Common myeloid progenitor, CD34-positive (primary cell): Measurements from ENCODE around the gene ADH4.
"Not testable (repeated sequence)": the region's sequence is repeated elsewhere in the genome, so short reads cannot be mapped to it uniquely, and the experiment has no call there.

Experiments used
- CTCF ChIA-PET: fragments of 350-600 bp; sonication (Branson Sonifier 250); formaldehyde crosslinking; loops from one replicate; lab custom pipeline; 2021; ENCODE audit warnings: antibody characterized with exemption; lab: Charles Lee
- POLR2A ChIA-PET: fragments of 350-600 bp; sonication (Branson Sonifier 250); formaldehyde crosslinking; loops from one replicate; lab custom pipeline; 2021; ENCODE audit warnings: antibody characterized with exemption; lab: Charles Lee
- DNase-seq, 3 donors: peaks; one replicate each; pipeline versions ENCODE4 v3.0.0 to v3.0.0-alpha.2; 2013
- H3K27ac ChIP-seq, 2 experiments: 1 replicate in 1 of 2; 2 replicates in 1 of 2; pipeline ENCODE4 v1.7.0; 2013; ENCODE audit warnings: inconsistent platforms in 2 of 2, low read length in 2 of 2, mild to moderate bottlenecking in 2 of 2, low read depth in 1 of 2, moderate library complexity in 1 of 2; ENCODE audit not compliant: severe bottlenecking in 2 of 2, insufficient read depth in 1 of 2, poor library complexity in 1 of 2
- H3K27me3 ChIP-seq, 5 experiments: replicated peaks in 2 of 5; 1 replicate in 3 of 5; 2 replicates in 2 of 5; pipeline versions ENCODE4 v1.6.1 to v1.7.0; 2013; ENCODE audit warnings: low read length in 4 of 5, mild to moderate bottlenecking in 2 of 5, moderate library complexity in 2 of 5, inconsistent platforms in 1 of 5; ENCODE audit not compliant: insufficient read depth in 5 of 5, control insufficient read depth in 4 of 5
- H3K36me3 ChIP-seq, 4 experiments: 1 replicate in 2 of 4; 2 replicates in 2 of 4; pipeline versions ENCODE4 v1.6.1 to v1.7.0; 2013; ENCODE audit warnings: low read length in 3 of 4, control low read depth in 1 of 4, mild to moderate bottlenecking in 1 of 4; ENCODE audit not compliant: control insufficient read depth in 4 of 4, insufficient read depth in 4 of 4
- H3K4me1 ChIP-seq, 4 experiments: 1 replicate in 3 of 4; 2 replicates in 1 of 4; pipeline versions ENCODE4 v1.6.1 to v1.7.1; 2013; ENCODE audit warnings: low read length in 3 of 4, mild to moderate bottlenecking in 3 of 4, control low read depth in 1 of 4, inconsistent platforms in 1 of 4, moderate library complexity in 1 of 4; ENCODE audit not compliant: control insufficient read depth in 4 of 4, insufficient read depth in 4 of 4; ENCODE audit errors: control extremely low read depth in 1 of 4
- H3K4me3 ChIP-seq, 7 experiments: 1 replicate in 4 of 7; 2 replicates in 3 of 7; pipeline versions ENCODE4 v1.5.1 to v1.7.0; 2013; ENCODE audit warnings: mild to moderate bottlenecking in 7 of 7, low read length in 6 of 7, moderate library complexity in 6 of 7, inconsistent platforms in 2 of 7, low read depth in 2 of 7, control low read depth in 1 of 7; ENCODE audit not compliant: insufficient read depth in 4 of 7, control insufficient read depth in 1 of 7; ENCODE audit errors: extremely low read depth in 1 of 7
- H3K9me3 ChIP-seq, 5 experiments: 1 replicate in 4 of 5; 2 replicates in 1 of 5; pipeline versions ENCODE4 v1.6.1 to v1.7.1; 2013; ENCODE audit warnings: low read length in 4 of 5, mild to moderate bottlenecking in 2 of 5, inconsistent platforms in 1 of 5, low read depth in 1 of 5, moderate library complexity in 1 of 5; ENCODE audit not compliant: control insufficient read depth in 4 of 5, insufficient read depth in 2 of 5; ENCODE audit errors: control extremely low read depth in 1 of 5
- WGBS: methylation state at CpG from one replicate; pipeline ENCODE4 v1.1.5; 2013; ENCODE audit not compliant: insufficient coverage; 5-methylcytosine and 5-hydroxymethylcytosine counted together

The ADH4 gene

DNA sequence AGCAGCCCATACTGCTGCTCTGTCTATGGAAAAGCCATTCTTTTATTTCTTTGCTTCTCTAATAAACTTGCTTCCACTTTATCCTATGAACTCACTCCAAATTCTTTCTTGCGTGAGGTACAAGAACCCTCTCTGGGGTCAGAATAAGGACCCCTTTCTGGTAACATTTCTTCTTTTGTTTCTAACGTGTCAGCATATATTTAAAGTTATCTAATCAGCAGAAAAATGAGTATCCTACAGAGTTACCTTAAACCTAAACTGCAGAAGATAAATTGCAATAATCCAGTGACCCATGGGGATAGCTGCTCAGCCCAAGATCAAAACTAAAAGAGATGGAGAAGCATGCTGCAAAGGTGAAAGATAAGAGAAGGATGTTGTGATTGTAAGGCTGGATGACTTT lies 59.5 kb downstream of the ADH4 start:
- WGBS = no CpG with 5 or more reads among the region's 2 CpGs

GRCh38 chr4:99082192-99082591 lies 61.9 kb downstream of the ADH4 start:
- CTCF ChIA-PET = no interaction called here
- H3K4me1 ChIP-seq = peaks cover 0 to under 1% (median 0%) of the 10 kb centered on the region in 4 experiments
- no peak for DNase-seq
- H3K36me3 ChIP-seq = peaks cover 23 to 72% (median 52%) of the 10 kb centered on the region in 4 experiments
- no peak overlapping the region for H3K27ac ChIP-seq
- no peaks in the 10 kb centered on the region for H3K9me3 ChIP-seq
- 96% methylated on average over 5 of the region's 5 CpGs for WGBS
- H3K27me3 ChIP-seq = no peaks in the 10 kb centered on the region
- H3K4me3 ChIP-seq = no peak overlapping the region
- POLR2A ChIA-PET = interaction anchor here (0.6 kb wide), 1 partner anchor 296 kb away, joined by 3 read pairs; no protein-coding TSS in a partner anchor

More for the DNA sequence above, 59.5 kb downstream of the ADH4 start:
- ChIA-PET CTCF (interaction anchor here (2.7 kb wide), 1 partner anchor 28 kb away, joined by 15 read pairs; no protein-coding TSS in a partner anchor), POLR2A (no interaction called here)
- Histone ChIP-seq H3K36me3 (peaks cover 14 to 58% (median 45%) of the 10 kb centered on the region in 4 experiments), H3K27ac (no peak overlapping the region), H3K4me3 (no peak overlapping the region), H3K4me1 (peaks cover 4 to 13% (median 9%) of the 10 kb centered on the region in 4 experiments), H3K27me3 (no peaks in the 10 kb centered on the region), H3K9me3 (no peaks in the 10 kb centered on the region)
- no peak for DNase-seq

DNA sequence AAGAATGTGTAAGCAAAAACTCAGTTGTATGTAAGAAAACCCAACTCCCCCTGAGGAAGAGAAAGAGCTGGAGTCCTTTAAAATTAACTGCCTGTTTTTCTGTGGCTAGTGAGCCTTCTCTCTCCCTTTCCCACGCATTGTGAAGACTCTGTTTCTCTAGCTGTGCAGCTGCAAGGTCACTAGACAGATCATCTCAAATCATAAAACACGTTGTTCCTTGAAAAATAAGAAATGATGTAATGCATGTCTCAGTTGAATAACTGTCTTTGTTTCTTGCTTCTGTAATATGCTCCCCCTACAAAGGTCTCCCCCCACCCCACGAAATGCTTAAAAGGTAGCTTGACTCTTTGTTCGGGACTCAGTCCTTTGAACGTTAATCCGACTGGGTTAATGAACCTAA lies 63.2 kb downstream of the ADH4 start:
- peaks cover 30 to 84% (median 58%) of the 10 kb centered on the region in 4 experiments for H3K36me3 ChIP-seq
- H3K27ac ChIP-seq, POLR2A ChIA-PET, H3K27me3 ChIP-seq, H3K4me1 ChIP-seq, DNase-seq, H3K4me3 ChIP-seq, H3K9me3 ChIP-seq: not testable (repeated sequence)
- 92% methylated on average over 2 of the region's 6 CpGs for WGBS
- CTCF ChIA-PET = interaction anchor here (1.3 kb wide), 1 partner anchor 24 kb away, joined by 3 read pairs; no protein-coding TSS in a partner anchor

DNA sequence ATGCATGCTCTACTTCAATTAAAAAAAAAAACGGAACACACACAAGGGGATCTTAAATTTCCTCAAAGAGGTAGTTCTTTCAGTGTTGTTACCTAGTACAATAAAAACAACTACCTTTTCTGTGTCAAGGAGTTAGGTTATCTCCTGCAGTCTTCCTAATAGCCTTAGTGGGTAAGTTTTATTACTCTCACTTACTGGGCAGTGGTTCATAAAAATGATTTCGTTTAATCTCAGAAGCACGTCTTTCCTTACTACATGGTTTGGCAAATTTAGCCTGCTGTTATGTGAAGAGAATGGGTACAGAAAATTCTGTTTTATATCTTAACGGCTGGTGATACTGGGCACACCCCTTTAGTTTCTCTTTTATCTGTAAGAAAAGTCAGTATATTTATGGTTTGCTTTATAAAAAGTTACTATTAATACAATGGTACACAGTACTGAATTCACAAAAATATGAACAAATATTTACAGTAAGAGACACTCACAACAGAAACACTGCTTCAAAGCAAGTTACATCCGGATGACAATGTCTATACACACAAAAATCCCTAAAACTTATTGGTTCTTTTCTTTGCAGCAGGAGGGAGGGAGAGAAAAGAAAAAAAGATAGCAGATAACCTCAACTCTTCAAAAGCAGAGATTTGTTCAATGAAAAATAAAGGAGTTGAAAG lies 64.3 kb downstream of the ADH4 start:
- Histone ChIP-seq H3K27ac (no peak overlapping the region), H3K27me3 (no peaks in the 10 kb centered on the region), H3K9me3 (no peaks in the 10 kb centered on the region), H3K4me1 (no peaks in the 10 kb centered on the region), H3K36me3 (peaks cover 33 to 86% (median 54%) of the 10 kb centered on the region in 4 experiments), H3K4me3 (no peak overlapping the region)
- POLR2A ChIA-PET = no interaction called here
- 80% methylated on average over 1 of the region's 5 CpGs for WGBS
- CTCF ChIA-PET = interaction anchor here (1.3 kb wide), 1 partner anchor 23 kb away, joined by 3 read pairs; no protein-coding TSS in a partner anchor
- no peak for DNase-seq

GRCh38 chr4:99078931-99079624 lies 65.0 kb downstream of the ADH4 start:
- DNase-seq = no peak
- 100% methylated on average over 1 of the region's 5 CpGs for WGBS
- POLR2A ChIA-PET = interaction anchor here (0.6 kb wide), 1 partner anchor 892 kb away, joined by 3 read pairs; no protein-coding TSS in a partner anchor

GRCh38 chr4:99078336-99078735 lies 65.8 kb downstream of the ADH4 start:
- POLR2A ChIA-PET = interaction anchor here (0.6 kb wide), 1 partner anchor 891 kb away, joined by 3 read pairs; no protein-coding TSS in a partner anchor
- peaks cover 30 to 88% (median 51%) of the 10 kb centered on the region in 4 experiments for H3K36me3 ChIP-seq
- H3K27ac ChIP-seq = no peak overlapping the region
- no peak for DNase-seq
- no peaks in the 10 kb centered on the region for H3K27me3 ChIP-seq
- no peak overlapping the region for H3K4me3 ChIP-seq
- no peaks in the 10 kb centered on the region for H3K4me1 ChIP-seq
- CTCF ChIA-PET = interaction anchor here (0.9 to 1.4 kb wide), 2 partner anchors 9 to 19 kb away, joined by 3 to 4 read pairs; no protein-coding TSS in a partner anchor
- no peaks in the 10 kb centered on the region for H3K9me3 ChIP-seq
- WGBS = 96% methylated on average over 2 of the region's 5 CpGs

More at GRCh38 chr4:99078931-99079624, 65.0 kb downstream of the ADH4 start:
- Histone ChIP-seq H3K4me1 (no peaks in the 10 kb centered on the region), H3K4me3 (no peak overlapping the region), H3K27ac (no peak overlapping the region), H3K27me3 (no peaks in the 10 kb centered on the region), H3K9me3 (no peaks in the 10 kb centered on the region), H3K36me3 (peaks cover 31 to 87% (median 51%) of the 10 kb centered on the region in 4 experiments)
- CTCF ChIA-PET = no interaction called here
